ENCODE measurements around the gene PHLDB2. TPM values are rescaled to one million over a fixed set of nuclear protein-coding genes. Genes with fewer than 3 reads are reported as not detected.

The PHLDB2 gene
- total RNA-seq, 1 experiment from 2014 or later: 30.7 TPM

DNA sequence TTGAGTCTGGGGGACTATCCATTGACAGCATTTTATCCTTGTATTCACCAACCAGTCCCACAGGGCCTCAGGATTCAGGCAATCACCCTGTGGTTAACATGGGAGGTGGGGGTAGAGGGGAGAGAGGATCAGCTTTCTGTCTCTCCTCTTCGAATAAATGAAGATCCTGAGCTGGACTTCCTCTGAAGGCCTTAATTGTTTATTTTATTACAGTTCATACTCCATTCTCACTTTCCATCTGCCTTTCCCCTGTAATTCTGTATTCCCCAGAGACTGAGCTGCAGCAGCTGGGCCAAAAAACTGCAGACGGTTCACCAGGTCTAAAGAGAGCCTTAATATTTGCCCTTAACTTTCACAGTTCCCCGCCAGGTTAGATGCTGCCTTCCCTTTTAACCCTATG lies 151.6 kb downstream of the PHLDB2 start:
- TF ChIP-seq CTCF (IDR thresholded peaks at IDR 0.05; ENCODE audit: unreplicated experiment): no peak
- Mint-ChIP-seq H3K27me3 (ENCODE audit: unreplicated experiment) (no peaks in the 10 kb centered on the region), H3K36me3 (ENCODE audit: insufficient read depth, unreplicated experiment) (no peaks in the 10 kb centered on the region), H3K4me1 (ENCODE audit: low read depth, unreplicated experiment) (no peaks in the 10 kb centered on the region), H3K27ac (ENCODE audit: unreplicated experiment) (no peak overlapping the region), H3K9me3 (ENCODE audit: low read depth, unreplicated experiment) (no peaks in the 10 kb centered on the region), H3K4me3 (ENCODE audit: low read depth, unreplicated experiment) (no peak overlapping the region)
- intact Hi-C loops (cut with micrococcal nuclease; ENCODE audit: unreplicated experiment): no loop called here
- no peak for DNase-seq
- BruUV-seq (replicated peaks): no TSS peak
- CTCF ChIA-PET: no interaction called here

DNA sequence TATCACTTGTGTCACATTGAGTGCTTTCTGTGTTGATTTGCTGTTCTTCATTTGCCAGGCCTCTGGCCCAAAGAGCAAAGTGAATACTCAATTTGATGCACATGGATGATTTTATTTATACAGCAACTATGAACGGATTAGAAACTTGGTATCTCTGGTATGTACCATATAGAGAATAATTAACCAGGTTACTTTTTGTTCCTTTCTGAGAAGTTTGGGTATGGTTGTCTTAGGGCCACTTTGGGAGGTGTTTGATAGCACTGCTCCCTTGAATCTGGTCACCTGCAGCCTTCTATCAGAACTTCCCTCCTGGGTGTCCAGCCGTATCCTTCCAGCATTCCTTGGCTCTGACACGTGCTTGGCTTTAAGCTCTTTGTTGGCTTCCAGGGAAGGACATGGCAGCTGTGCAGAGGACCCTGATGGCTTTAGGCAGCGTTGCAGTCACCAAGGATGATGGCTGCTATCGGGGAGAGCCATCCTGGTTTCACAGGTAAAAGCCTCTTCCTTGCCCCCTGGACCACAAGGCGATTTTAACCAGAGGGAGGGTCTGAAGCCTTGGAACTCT lies 152.4 kb downstream of the PHLDB2 start:
- no peaks in the 10 kb centered on the region for H3K36me3 Mint-ChIP-seq (ENCODE audit: insufficient read depth, unreplicated experiment)
- no peak for DNase-seq

GRCh38 chr3:112012205-112012992 lies 153.3 kb downstream of the PHLDB2 start:
- Mint-ChIP-seq H3K27me3 (ENCODE audit: unreplicated experiment) (no peaks in the 10 kb centered on the region), H3K27ac (ENCODE audit: unreplicated experiment) (no peak overlapping the region), H3K4me1 (ENCODE audit: low read depth, unreplicated experiment) (no peaks in the 10 kb centered on the region), H3K4me3 (ENCODE audit: low read depth, unreplicated experiment) (no peak overlapping the region), H3K9me3 (ENCODE audit: low read depth, unreplicated experiment) (no peaks in the 10 kb centered on the region), H3K36me3 (ENCODE audit: insufficient read depth, unreplicated experiment) (no peaks in the 10 kb centered on the region)
- no TSS peak for BruUV-seq (replicated peaks)
- no peak for DNase-seq
- CTCF ChIA-PET: interaction anchor here (1.0 to 3.3 kb wide), 10 partner anchors 9 to 343 kb away, joined by 3 to 33 read pairs (median 6); partner anchors contain the start of genes ABHD10, PHLDB2 and TAGLN3
- no peak for TF ChIP-seq CTCF (IDR thresholded peaks at IDR 0.05; ENCODE audit: unreplicated experiment)
- intact Hi-C loops (cut with micrococcal nuclease; ENCODE audit: unreplicated experiment): no loop called here

More for the DNA sequence above, 152.4 kb downstream of the PHLDB2 start:
- Mint-ChIP-seq H3K9me3 (ENCODE audit: low read depth, unreplicated experiment) (no peaks in the 10 kb centered on the region), H3K4me3 (ENCODE audit: low read depth, unreplicated experiment) (no peak overlapping the region), H3K27ac (ENCODE audit: unreplicated experiment) (no peak overlapping the region), H3K4me1 (ENCODE audit: low read depth, unreplicated experiment) (no peaks in the 10 kb centered on the region), H3K27me3 (ENCODE audit: unreplicated experiment) (no peaks in the 10 kb centered on the region)
- no TSS peak for BruUV-seq (replicated peaks)
- no peak for TF ChIP-seq CTCF (IDR thresholded peaks at IDR 0.05; ENCODE audit: unreplicated experiment)
- CTCF ChIA-PET: interaction anchor here (1.0 kb wide), 1 partner anchor 152 kb away, joined by 3 read pairs; the partner anchor contains the start of gene PHLDB2
- intact Hi-C loops (cut with micrococcal nuclease; ENCODE audit: unreplicated experiment): no loop called here

DNA sequence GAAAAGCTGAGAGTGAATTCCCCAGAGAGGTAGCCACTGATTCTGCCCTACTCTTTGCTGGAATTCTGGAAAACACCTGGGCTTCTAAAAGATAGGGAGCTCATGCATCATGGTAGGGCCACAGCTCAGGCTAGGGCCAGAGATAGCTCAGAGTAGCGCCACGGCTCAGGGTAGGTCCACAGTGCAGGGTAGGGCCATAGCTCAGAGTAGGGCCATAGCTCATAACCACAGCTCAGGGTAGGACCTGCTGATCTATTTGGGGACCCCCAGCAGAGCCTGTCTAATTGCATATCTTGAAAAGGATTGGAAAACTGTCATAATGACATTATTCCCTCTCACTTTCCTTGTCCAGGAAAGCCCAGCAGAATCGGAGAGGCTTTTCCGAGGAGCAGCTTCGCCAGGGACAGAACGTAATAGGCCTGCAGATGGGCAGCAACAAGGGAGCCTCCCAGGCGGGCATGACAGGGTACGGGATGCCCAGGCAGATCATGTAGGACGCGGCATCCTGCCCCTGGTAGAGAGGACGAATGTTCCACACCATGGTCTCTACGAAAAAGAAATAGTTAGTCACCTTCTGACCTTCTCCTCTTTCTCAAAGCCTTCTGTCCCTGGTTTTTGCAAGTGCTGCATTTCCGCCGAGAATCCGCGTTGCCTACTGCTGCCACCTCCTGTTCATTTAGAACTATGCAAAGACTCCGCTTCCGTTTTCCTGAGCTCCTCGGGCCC lies 154.2 kb downstream of the PHLDB2 start:
- peak; percentile 26 for TF ChIP-seq CTCF (IDR thresholded peaks at IDR 0.05; ENCODE audit: unreplicated experiment)
- no peaks in the 10 kb centered on the region for H3K9me3 Mint-ChIP-seq (ENCODE audit: low read depth, unreplicated experiment)
- BruUV-seq (replicated peaks): no TSS peak
- H3K27me3 Mint-ChIP-seq (ENCODE audit: unreplicated experiment): no peaks in the 10 kb centered on the region
- peak; percentile 62 for DNase-seq
- no peak overlapping the region for H3K27ac Mint-ChIP-seq (ENCODE audit: unreplicated experiment)
- no peaks in the 10 kb centered on the region for H3K36me3 Mint-ChIP-seq (ENCODE audit: insufficient read depth, unreplicated experiment)
- intact Hi-C loops (cut with micrococcal nuclease; ENCODE audit: unreplicated experiment): no loop called here
- CTCF ChIA-PET: interaction anchor here (0.5 to 3.3 kb wide), 27 partner anchors 10 to 346 kb away, joined by 3 to 33 read pairs (median 4); partner anchors contain the start of genes ABHD10 and TAGLN3
- no peak overlapping the region for H3K4me3 Mint-ChIP-seq (ENCODE audit: low read depth, unreplicated experiment)
- no peaks in the 10 kb centered on the region for H3K4me1 Mint-ChIP-seq (ENCODE audit: low read depth, unreplicated experiment)

All from Calu3 (cell line).